GM19438 (cell line): ENCODE data around the gene HERC3.

Experiments used
- ATAC-seq: cut with Tn5 transposase; IDR thresholded peaks from one replicate; pipeline ENCODE4 v1.9.1; 2021; ENCODE audit warnings: low read depth; ENCODE audit not compliant: unreplicated experiment

Gene HERC3

DNA sequence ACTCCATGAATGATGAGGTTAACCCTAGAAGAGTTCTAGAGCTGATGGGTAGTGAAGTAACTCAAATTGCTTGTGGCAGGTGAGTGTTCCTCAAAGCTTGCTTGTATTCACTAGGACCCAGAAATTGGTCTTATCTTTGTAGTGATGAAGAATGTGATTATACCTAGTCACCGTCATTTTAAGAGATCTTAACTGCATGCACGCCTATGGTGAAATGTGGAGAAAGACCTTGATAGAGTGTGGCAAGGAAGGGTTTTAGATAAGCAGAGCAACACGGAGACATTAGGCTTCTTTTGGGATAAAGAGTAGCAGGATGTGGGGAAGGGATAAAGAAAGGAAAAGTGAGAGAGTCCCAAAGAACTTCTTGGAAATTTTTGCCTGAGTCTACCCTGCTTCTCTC, 62.9 kb downstream of the HERC3 start:
- no peak for ATAC-seq

GRCh38 chr4:88659055-88659889, 67.0 kb downstream of the HERC3 start:
- ATAC-seq: peak; percentile 76

DNA sequence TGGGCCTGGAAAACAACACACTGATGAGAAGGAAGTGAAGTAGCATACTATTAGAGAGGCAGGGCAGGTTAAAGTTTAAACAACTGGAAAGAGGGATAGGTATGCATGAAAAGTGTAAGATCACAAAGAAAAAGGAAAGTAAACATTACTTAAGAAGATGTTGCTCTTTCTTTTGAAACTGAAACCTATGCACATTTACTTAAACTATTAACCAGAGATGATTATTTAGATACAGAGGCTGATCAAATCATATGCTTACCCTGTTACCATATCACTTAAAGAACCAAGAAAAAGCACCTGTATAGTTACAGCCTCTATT, 67.6 kb downstream of the HERC3 start:
- ATAC-seq: no peak

DNA sequence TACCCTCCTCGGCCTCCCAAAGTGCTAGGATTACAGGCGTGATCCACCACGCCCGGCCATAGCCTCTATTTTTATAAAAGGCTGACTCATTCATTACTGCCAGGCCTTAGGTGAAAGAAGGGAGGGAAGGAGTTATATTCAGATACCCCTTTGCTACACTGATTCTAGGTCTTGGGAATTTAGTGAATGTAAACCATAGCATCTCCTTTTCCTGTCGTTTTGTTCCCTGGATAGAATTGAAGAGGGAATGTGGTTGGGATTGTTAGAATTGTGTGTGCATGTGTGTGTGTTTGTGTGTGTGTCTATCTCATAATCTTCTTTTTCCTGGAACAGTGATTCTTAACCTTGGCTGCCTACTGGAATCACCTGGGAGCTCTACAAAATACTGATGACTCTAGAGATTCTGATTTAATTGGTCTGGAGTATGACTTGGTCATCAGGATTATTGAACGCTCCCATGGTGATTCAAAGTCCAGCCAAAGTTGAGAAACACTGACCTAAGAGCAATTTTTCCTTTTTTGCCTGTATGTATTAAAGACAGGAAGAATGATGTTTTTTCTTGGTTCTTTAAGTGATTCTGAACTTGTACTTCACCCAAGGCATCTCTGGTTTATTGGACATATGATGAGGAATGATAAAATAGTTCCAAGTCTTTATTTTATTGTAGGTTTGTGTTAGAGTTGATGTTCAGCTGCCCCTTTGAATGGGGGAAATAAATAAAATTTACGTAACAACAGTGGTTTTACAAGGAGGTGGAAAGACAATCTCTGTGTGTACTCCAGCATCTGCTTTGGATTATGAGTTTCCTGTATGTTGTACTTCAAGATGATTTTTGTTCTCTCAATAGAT, 68.4 kb downstream of the HERC3 start:
- no peak for ATAC-seq

DNA sequence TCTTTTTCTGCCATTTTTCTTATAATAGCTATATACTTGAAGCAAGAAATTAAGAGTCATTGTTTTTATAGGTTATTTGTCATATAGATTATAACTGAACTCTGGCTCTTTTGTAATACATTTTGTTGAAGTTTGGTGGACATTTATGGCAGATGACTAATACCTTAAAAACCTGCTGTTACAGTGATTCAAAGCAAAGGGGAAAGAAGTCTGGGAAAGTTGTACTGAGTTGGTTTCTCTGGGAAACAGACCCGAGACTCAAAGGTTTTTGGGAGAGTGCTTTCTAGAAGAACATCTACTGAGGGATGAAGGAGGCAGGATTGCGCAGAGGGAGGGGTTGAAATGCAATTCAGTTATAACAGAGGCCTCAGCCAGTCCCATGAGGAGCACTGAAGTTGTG, 69.5 kb downstream of the HERC3 start:
- ATAC-seq: no peak

GRCh38 chr4:88672987-88673386, 80.7 kb downstream of the HERC3 start:
- peak; percentile 83 for ATAC-seq

GRCh38 chr4:88673886-88674285, 81.6 kb downstream of the HERC3 start:
- ATAC-seq: no peak

- ATAC-seq: no peak
These were observed 82.3 kb downstream of the HERC3 start for GRCh38 chr4:88674565-88674964.

- ATAC-seq: no peak
These were observed 82.7 kb downstream of the HERC3 start for GRCh38 chr4:88674979-88675378.

- no peak for ATAC-seq
These were observed 83.3 kb downstream of the HERC3 start for GRCh38 chr4:88675543-88675942.

DNA sequence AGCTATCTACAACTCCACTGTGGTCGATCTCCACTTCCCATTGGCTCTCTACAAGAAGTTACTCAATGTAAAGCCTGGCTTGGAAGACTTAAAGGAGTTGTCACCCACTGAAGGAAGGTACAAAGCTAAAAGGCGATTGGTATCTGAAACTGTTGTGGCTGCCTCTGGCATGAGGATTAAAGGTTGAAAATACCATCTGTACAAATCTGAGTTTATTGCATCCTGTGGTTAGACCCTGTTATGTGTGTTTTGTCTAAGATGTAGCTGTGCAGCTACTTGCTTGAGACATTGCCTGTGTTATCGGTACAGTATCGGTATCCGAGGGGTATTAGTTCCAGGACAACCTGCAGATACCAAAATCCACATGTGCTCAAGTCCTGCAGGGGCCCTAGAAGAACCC, 88.9 kb downstream of the HERC3 start:
- ATAC-seq: no peak

GRCh38 chr4:88690355-88690754, 98.1 kb downstream of the HERC3 start:
- ATAC-seq: no peak

GRCh38 chr4:88693792-88694191, 101.5 kb downstream of the HERC3 start:
- no peak for ATAC-seq

DNA sequence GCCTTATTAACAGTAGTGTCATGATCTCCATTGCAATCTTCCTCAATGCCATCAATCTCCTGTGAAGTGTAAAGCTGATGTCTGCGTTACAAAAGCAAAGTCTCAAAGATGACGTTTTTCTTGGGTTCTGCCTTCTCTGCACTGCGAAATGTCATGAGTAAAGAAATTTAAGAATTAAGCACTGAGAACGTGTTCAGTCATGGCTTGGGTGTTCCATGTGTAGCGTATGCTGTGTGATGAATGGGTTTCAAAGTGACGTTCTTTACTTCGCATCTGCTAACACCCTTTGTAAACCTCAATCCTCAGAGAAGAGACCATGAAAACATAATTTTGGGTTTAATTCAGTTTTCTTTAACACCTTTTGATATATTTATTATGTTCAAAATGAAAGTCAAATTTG, 104.3 kb downstream of the HERC3 start:
- ATAC-seq: no peak

GRCh38 chr4:88697141-88697540, 104.9 kb downstream of the HERC3 start:
- no peak for ATAC-seq

DNA sequence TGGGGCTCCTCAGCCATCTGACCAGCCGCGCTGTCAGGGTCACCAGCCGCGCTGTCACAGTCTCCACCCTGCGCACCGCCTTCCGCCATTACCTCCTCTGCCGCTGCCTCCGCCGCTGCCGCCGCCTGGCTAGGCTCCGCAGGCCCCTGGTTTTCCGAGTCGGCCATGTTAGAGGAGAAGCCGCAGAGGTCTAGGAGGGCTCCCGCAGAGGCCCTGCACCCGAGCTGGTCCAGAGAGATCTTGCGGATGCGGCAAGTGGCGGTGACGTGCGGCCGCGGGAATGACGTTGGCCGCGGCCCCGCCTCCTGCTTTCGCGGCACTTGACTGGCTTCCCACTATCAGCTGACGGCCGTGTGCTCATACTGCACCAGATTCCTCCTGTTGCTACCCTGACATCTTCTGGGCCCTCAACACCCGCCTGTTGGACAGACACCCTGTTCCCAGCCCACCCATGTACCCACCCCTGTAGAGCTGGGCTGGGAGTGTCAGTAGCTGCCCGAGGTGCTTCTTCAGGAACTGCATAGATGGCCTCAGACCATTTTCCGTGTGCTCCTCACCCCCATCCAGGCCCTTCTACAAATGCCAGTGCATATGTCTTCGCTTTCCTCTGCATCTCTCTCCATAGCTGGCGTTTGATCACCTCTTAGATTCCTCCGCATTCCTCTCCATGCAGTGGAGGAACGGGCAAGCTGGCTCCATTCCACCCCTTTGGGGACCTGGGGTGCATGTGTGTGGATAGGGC, 105.5 kb downstream of the HERC3 start, which contains the start of gene NAP1L5:
TSS of gene NAP1L5 (minus strand) at position 242 of the 742 bp plus-strand sequence. CDS start at position 167, 75 bp downstream.
- peak; percentile 90 for ATAC-seq

- ATAC-seq: no peak
These were observed 106.2 kb downstream of the HERC3 start for GRCh38 chr4:88698519-88698918.

GRCh38 chr4:88702782-88703181, 110.5 kb downstream of the HERC3 start:
- ATAC-seq: no peak

GRCh38 chr4:88705223-88705622, 112.9 kb downstream of the HERC3 start:
- no peak for ATAC-seq

- ATAC-seq: no peak
These were observed 113.7 kb downstream of the HERC3 start for GRCh38 chr4:88705805-88706492.
